HepG2 (cell line): ENCODE data around the gene CALD1. TPM values are rescaled to one million over a fixed set of nuclear protein-coding genes. Genes with fewer than 3 reads are reported as not detected.

ENCODE experiments used
- ATAC-seq: fragments of 200-7000 bp; cut with Tn5 transposase; 3 replicates; pipeline ENCODE4 v1.9.1; 2020; ENCODE audit warnings: mild to moderate bottlenecking, moderate library complexity
- BruUV-seq: library from RNA; stranded (reverse); fragments of 400-500 nt; replicated peaks from 2 replicates; lab custom pipeline; 2021; lab: Mats Ljungman, UMichigan
- CTCF ChIA-PET: fragments of 300-600 bp; formaldehyde crosslinking; extraction: SDS; loops from one replicate; lab custom pipeline; 2021; ENCODE audit warnings: low total read pairs, inconsistent platforms, low intra/inter-chr PET ratio; lab: Yijun Ruan, JAX
- POLR2A ChIA-PET: fragments of 350-600 bp; sonication (Branson Sonifier 250); formaldehyde crosslinking; loops from one replicate; lab custom pipeline; 2020; ENCODE audit warnings: antibody characterized with exemption, inconsistent platforms; lab: Yijun Ruan, JAX
- DNase-seq: peaks from one replicate; pipeline ENCODE4 v3.0.0-alpha.2; 2015; ENCODE audit warnings: low spot score
- FAIRE-seq: peaks from 3 replicates; lab custom pipeline; 2011; peaks lifted over from hg19 to GRCh38; lab: Jason Lieb, UNC
- H2AFZ ChIP-seq: one replicate; pipeline ENCODE4 v1.6.1; 2011; ENCODE audit warnings: low read length, inconsistent platforms
- H3K27ac ChIP-seq: fragments of 300-600 bp; 3 replicates; pipeline ENCODE4 v1.8.0; 2011; ENCODE audit warnings: mixed run types, mild to moderate bottlenecking, mixed read lengths, low read length, inconsistent platforms; ENCODE audit not compliant: insufficient read depth; ENCODE audit errors: extremely low read length
- H3K27me3 ChIP-seq, 2 experiments: fragments of 200-600 bp in 1 of 2; 2 replicates in 1 of 2; 3 replicates in 1 of 2; pipeline versions ENCODE4 v1.6.0 to v1.8.0; 2011; ENCODE audit warnings: low read length in 2 of 2, mild to moderate bottlenecking in 2 of 2, moderate library complexity in 2 of 2, inconsistent platforms in 1 of 2; ENCODE audit not compliant: insufficient read depth in 2 of 2, control insufficient read depth in 1 of 2
- H3K36me3 ChIP-seq, 2 experiments: fragments of 200-600 bp in 1 of 2; replicated peaks in 1 of 2; 2 replicates in 1 of 2; 3 replicates in 1 of 2; pipeline versions ENCODE4 v1.5.1 to v1.8.0; 2011; ENCODE audit warnings: low read length in 2 of 2, inconsistent platforms in 1 of 2; ENCODE audit not compliant: insufficient read depth in 2 of 2, control insufficient read depth in 1 of 2
- H3K4me1 ChIP-seq: 2 replicates; pipeline ENCODE4 v1.5.1; 2012; ENCODE audit warnings: low read length, inconsistent platforms; ENCODE audit not compliant: insufficient read depth
- H3K4me2 ChIP-seq: 2 replicates; pipeline ENCODE4 v1.6.0; 2011; ENCODE audit warnings: low read depth, low read length, inconsistent platforms
- H3K4me3 ChIP-seq, 3 experiments: fragments of 200-600 bp in 1 of 3; sonication (generic), shearing (Covaris generic) in 1 of 3; replicated peaks in 1 of 3; 2 replicates each; pipeline ENCODE4 v1.5.1; 2011 to 2016; ENCODE audit warnings: low read length in 3 of 3, inconsistent platforms in 2 of 3, low read depth in 2 of 3, mild to moderate bottlenecking in 2 of 3, control low read depth in 1 of 3, mixed read lengths in 1 of 3; ENCODE audit not compliant: insufficient read depth in 1 of 3
- H3K79me2 ChIP-seq: one replicate; pipeline ENCODE4 v1.6.1; 2011; ENCODE audit warnings: low read length, inconsistent platforms; ENCODE audit not compliant: insufficient read depth
- H3K9ac ChIP-seq: 2 replicates; pipeline ENCODE4 v1.6.0; 2011; ENCODE audit warnings: mild to moderate bottlenecking, low read depth, low read length, inconsistent platforms; ENCODE audit not compliant: insufficient read depth
- H3K9me3 ChIP-seq: 2 replicates; pipeline ENCODE4 v1.5.1; 2012; ENCODE audit warnings: mild to moderate bottlenecking, low read length
- H4K20me1 ChIP-seq: 2 replicates; pipeline ENCODE4 v1.6.0; 2011; ENCODE audit warnings: inconsistent platforms, mild to moderate bottlenecking, low read length, moderate library complexity; ENCODE audit not compliant: insufficient read depth
- CTCF ChIP-seq: sonication (generic); formaldehyde crosslinking; IDR thresholded peaks from 2 replicates; pipeline ENCODE4 v1.5.0; 2020; ENCODE audit warnings: mild to moderate bottlenecking, missing genetic modification reagents, moderate library complexity
- MYNN ChIP-seq: sonication (generic); formaldehyde crosslinking; IDR thresholded peaks from 2 replicates; pipeline ENCODE4 v1.4.0; 2020; ENCODE audit warnings: mild to moderate bottlenecking, low read depth, missing genetic modification reagents
- SMC3 ChIP-seq: IDR thresholded peaks from 2 replicates; pipeline ENCODE4 v1.6.1; 2011; ENCODE audit warnings: low read length, improper control_type of control experiment
- STAG1 ChIP-seq: sonication (generic); formaldehyde crosslinking; IDR thresholded peaks from 2 replicates; pipeline ENCODE4 v1.4.0; 2020; ENCODE audit warnings: missing genetic modification reagents
- TBX2 ChIP-seq: sonication (generic); formaldehyde crosslinking; IDR thresholded peaks from 2 replicates; pipeline ENCODE4 v1.5.0; 2020; ENCODE audit warnings: missing genetic modification reagents, mild to moderate bottlenecking, borderline replicate concordance
- XRCC5 ChIP-seq: fragments of 200-400 bp; formaldehyde crosslinking; optimal IDR thresholded peaks from 2 replicates; pipeline ENCODE3; 2017; ENCODE audit warnings: mild to moderate bottlenecking, low read length
- ZNF136 ChIP-seq: sonication (generic); formaldehyde crosslinking; IDR thresholded peaks from 2 replicates; pipeline ENCODE4 v1.8.1; 2022; ENCODE audit warnings: low read depth, mild to moderate bottlenecking, moderate library complexity, missing genetic modification reagents
- ZNF280B ChIP-seq: sonication (generic); formaldehyde crosslinking; IDR thresholded peaks from 2 replicates; pipeline ENCODE4 v1.5.0; 2020; ENCODE audit warnings: missing genetic modification reagents, mild to moderate bottlenecking, borderline replicate concordance
- ZNF44 ChIP-seq: sonication (generic); formaldehyde crosslinking; IDR thresholded peaks from 2 replicates; pipeline ENCODE4 v1.5.1; 2020; ENCODE audit warnings: mild to moderate bottlenecking, missing genetic modification reagents
- ZNF747 ChIP-seq: sonication (generic); formaldehyde crosslinking; IDR thresholded peaks from 2 replicates; pipeline ENCODE4 v1.8.1; 2023; ENCODE audit warnings: missing genetic modification reagents, mild to moderate bottlenecking, borderline replicate concordance
- ZSCAN12 ChIP-seq: sonication (generic); formaldehyde crosslinking; IDR thresholded peaks from 2 replicates; pipeline ENCODE4 v1.9.0; 2021; ENCODE audit warnings: mild to moderate bottlenecking, missing genetic modification reagents
- ZSCAN21 ChIP-seq: sonication (generic); formaldehyde crosslinking; IDR thresholded peaks from 2 replicates; pipeline ENCODE4 v1.8.0; 2022; ENCODE audit warnings: mild to moderate bottlenecking, missing genetic modification reagents, moderate library complexity, borderline replicate concordance
- WGBS: methylation state at CpG from one replicate; pipeline ENCODE4 v1.1.6; 2017; ENCODE audit warnings: low lambda C conversion rate; 5-methylcytosine and 5-hydroxymethylcytosine counted together
- in situ Hi-C: cut with HindIII; loops from 2 replicates; pipeline ENCODE4 v1.10.0; 2017; ENCODE audit warnings: low pct_unique_long_range_greater_than_20kb; ENCODE audit not compliant: extremely low pct_ligation_motif_present
- intact Hi-C: fragments of 100-400 bp; cut with micrococcal nuclease; formaldehyde crosslinking; loops from one replicate; pipeline ENCODE4 v1.10.0; 2022; ENCODE audit not compliant: unreplicated experiment
- polyA plus RNA-seq, 8 experiments: library from polyadenylated mRNA; depleted of rRNA in 3 of 8; stranded (reverse) in 7 of 8; unstranded in 1 of 8; fragments of >200 nt; fragmentation: Illumina TruSeq in 4 of 8; extraction: Trizol in 4 of 8; gene quantifications; 2 replicates each; pipeline versions ENCODE4 v1.2.1 to v1.2.3, GENCODE V29; 2011 to 2016; ENCODE audit warnings: low read depth in 4 of 8, missing spikeins in 1 of 8, mixed read lengths in 1 of 8; ENCODE audit not compliant: insufficient read depth in 1 of 8
- total RNA-seq, 5 experiments: library from RNA; depleted of rRNA; stranded (reverse); fragments of >200 nt; fragmentation: Illumina TruSeq; extraction: Trizol; gene quantifications; 2 replicates each; pipeline ENCODE4 v1.2.3, GENCODE V29; 2016; ENCODE audit warnings: low read depth in 1 of 5

CALD1 gene
- total and polyA plus RNA-seq, 2 of the 13 experiments (the other 11 are each of a cell fraction or from before 2014, with no cell fraction given) = 53.0 to 112 TPM

GRCh38 chr7:134750083-134751062 is 29.1 kb upstream of the CALD1 start:
- no TSS peak for BruUV-seq
- ATAC-seq (peak; percentile 94), DNase-seq (peak; percentile 27), FAIRE-seq (peak; percentile 28)
- POLR2A ChIA-PET = no interaction called here
- no peak overlapping the region for H3K27ac ChIP-seq
- CTCF ChIA-PET = interaction anchor here (1.1 to 1.3 kb wide), 2 partner anchors 117 to 204 kb away, joined by 3 read pairs; no protein-coding TSS in a partner anchor
- H3K79me2 ChIP-seq = no peaks in the 10 kb centered on the region
- no peak overlapping the region for H3K4me3 ChIP-seq
- no peaks in the 10 kb centered on the region for H3K36me3 ChIP-seq
- no peaks in the 10 kb centered on the region; a peak in 1 of 5 replicates for H3K27me3 ChIP-seq
- H4K20me1 ChIP-seq = no peaks in the 10 kb centered on the region
- H2AFZ ChIP-seq = no peak overlapping the region
- no peaks in the 10 kb centered on the region for H3K9me3 ChIP-seq
- WGBS = 4% methylated on average over 6 of the region's 6 CpGs
- in situ Hi-C loops (no loop called here), intact Hi-C loops (loop anchor here (5.0 kb wide), 1 partner anchor 192 kb away; no protein-coding TSS in a partner anchor)
- H3K4me2 ChIP-seq = no peak overlapping the region
- no peaks in the 10 kb centered on the region for H3K4me1 ChIP-seq
- TF ChIP-seq ZNF747 (CRISPR knock-in tag) = no peak
- no peak for TF ChIP-seq ZNF44 (CRISPR knock-in tag)
- peak; percentile 62 for TF ChIP-seq STAG1 (CRISPR knock-in tag)
- TF ChIP-seq ZSCAN12 (CRISPR knock-in tag) = no peak
- peak; percentile 99 for TF ChIP-seq ZSCAN21
- peak; percentile 48 for TF ChIP-seq XRCC5
- peak; percentile 83 for TF ChIP-seq CTCF
- TF ChIP-seq TBX2 = no peak
- no peak for TF ChIP-seq MYNN (CRISPR knock-in tag)
- no peak for TF ChIP-seq ZNF280B
- peak; percentile 36; the same call in 1 of the 2 replicates for TF ChIP-seq SMC3
- TF ChIP-seq ZNF136 (CRISPR knock-in tag) = no peak
- no peak overlapping the region for H3K9ac ChIP-seq
